Uterus (tissue), 2 donors: ENCODE results near the gene POU1F1.

Experiments
- CTCF ChIP-seq, 4 experiments: fragments of 200-600 bp in 2 of 4; fragments of 450-650 bp in 2 of 4; sonication (generic) in 2 of 4; IDR thresholded peaks; one replicate each; pipeline ENCODE4 v1.5.1; 2016 to 2019; ENCODE audit warnings: antibody characterized with exemption in 4 of 4, mild to moderate bottlenecking in 2 of 4, moderate library complexity in 1 of 4
- POLR2A ChIP-seq, 2 donors: fragments of 450-650 bp; IDR thresholded peaks; one replicate each; pipeline ENCODE4 v1.6.1; 2016; ENCODE audit warnings: antibody characterized with exemption in 2 of 2, mild to moderate bottlenecking in 1 of 2, moderate library complexity in 1 of 2

- no peak for TF ChIP-seq CTCF (IDR thresholded peaks at IDR 0.05)
- TF ChIP-seq POLR2A (IDR thresholded peaks at IDR 0.05) = no peak
Measured at GRCh38 chr3:87248831-87249230, 27.6 kb downstream of the POU1F1 start.
